ENCODE measurements around the gene HELZ2. TPM values are rescaled to one million over a fixed set of nuclear protein-coding genes. Genes with fewer than 3 reads are reported as not detected.

HELZ2 gene
- total RNA-seq, 1 donor from 2014 or later: 188 TPM

GRCh38 chr20:63557481-63557891, 16.6 kb downstream of the HELZ2 start:
- no peaks in the 10 kb centered on the region for H3K4me1 Mint-ChIP-seq (ENCODE audit: low read depth, unreplicated experiment)
- no peaks in the 10 kb centered on the region for H3K27me3 Mint-ChIP-seq (ENCODE audit: low read depth, unreplicated experiment)
- Histone ChIP-seq H3K4me3 (ENCODE audit: insufficient read depth, low read depth, low read length) (no peak overlapping the region), H3K4me1 (ENCODE audit: insufficient read depth, low read length) (no peaks in the 10 kb centered on the region), H3K79me2 (ENCODE audit: insufficient read depth, low read length) (no peaks in the 10 kb centered on the region), H3K9ac (ENCODE audit: low read length) (no peak overlapping the region), H3K4me2 (ENCODE audit: low read length) (no peak overlapping the region), H3K36me3 (ENCODE audit: insufficient read depth, low read length) (no peaks in the 10 kb centered on the region), H3K9me3 (ENCODE audit: insufficient read depth, low read depth, low read length) (no peaks in the 10 kb centered on the region), H2AFZ (ENCODE audit: low read depth, low read length) (no peak overlapping the region), H3K27ac (ENCODE audit: low read depth, low read length) (no peak overlapping the region), H4K20me1 (ENCODE audit: insufficient read depth, low read length) (no peaks in the 10 kb centered on the region), H3K27me3 (ENCODE audit: insufficient read depth, low read length) (no peaks in the 10 kb centered on the region)
- TF ChIP-seq CTCF (IDR thresholded peaks at IDR 0.05; ENCODE audit: insufficient read depth, low read depth, low read length): no peak
- TF ChIP-seq EZH2 (IDR thresholded peaks at IDR 0.05; ENCODE audit: insufficient read depth, low read length): no peak
- H3K36me3 Mint-ChIP-seq (ENCODE audit: low read depth, unreplicated experiment): peaks cover 5% of the 10 kb centered on the region
- FAIRE-seq (no peak), DNase-seq (ENCODE audit: low read depth) (no peak)
- H3K4me3 Mint-ChIP-seq (ENCODE audit: unreplicated experiment): no peak overlapping the region
- H3K27ac Mint-ChIP-seq (ENCODE audit: unreplicated experiment): no peak overlapping the region
- no peaks in the 10 kb centered on the region for H3K9me3 Mint-ChIP-seq (ENCODE audit: unreplicated experiment)

GRCh38 chr20:63556873-63557478, 17.1 kb downstream of the HELZ2 start:
- Histone ChIP-seq H3K9ac (ENCODE audit: low read length) (no peak overlapping the region), H3K79me2 (ENCODE audit: insufficient read depth, low read length) (no peaks in the 10 kb centered on the region), H3K9me3 (ENCODE audit: insufficient read depth, low read depth, low read length) (no peaks in the 10 kb centered on the region), H4K20me1 (ENCODE audit: insufficient read depth, low read length) (no peaks in the 10 kb centered on the region), H3K27ac (ENCODE audit: low read depth, low read length) (no peak overlapping the region), H3K4me1 (ENCODE audit: insufficient read depth, low read length) (no peaks in the 10 kb centered on the region), H3K27me3 (ENCODE audit: insufficient read depth, low read length) (no peaks in the 10 kb centered on the region), H3K4me3 (ENCODE audit: insufficient read depth, low read depth, low read length) (no peak overlapping the region), H3K36me3 (ENCODE audit: insufficient read depth, low read length) (no peaks in the 10 kb centered on the region), H3K4me2 (ENCODE audit: low read length) (no peak overlapping the region), H2AFZ (ENCODE audit: low read depth, low read length) (no peak overlapping the region)
- no peaks in the 10 kb centered on the region for H3K27me3 Mint-ChIP-seq (ENCODE audit: low read depth, unreplicated experiment)
- FAIRE-seq: no peak
- H3K36me3 Mint-ChIP-seq (ENCODE audit: low read depth, unreplicated experiment): peaks cover 5% of the 10 kb centered on the region
- TF ChIP-seq CTCF (IDR thresholded peaks at IDR 0.05; ENCODE audit: insufficient read depth, low read depth, low read length) (no peak), EZH2 (IDR thresholded peaks at IDR 0.05; ENCODE audit: insufficient read depth, low read length) (no peak)
- H3K27ac Mint-ChIP-seq (ENCODE audit: unreplicated experiment): peak overlapping the region; percentile 47
- no peaks in the 10 kb centered on the region for H3K4me1 Mint-ChIP-seq (ENCODE audit: low read depth, unreplicated experiment)
- no peak for DNase-seq (ENCODE audit: low read depth)
- H3K9me3 Mint-ChIP-seq (ENCODE audit: unreplicated experiment): no peaks in the 10 kb centered on the region
- H3K4me3 Mint-ChIP-seq (ENCODE audit: unreplicated experiment): no peak overlapping the region

GRCh38 chr20:63555661-63556381, 18.2 kb downstream of the HELZ2 start:
- Histone ChIP-seq H3K36me3 (ENCODE audit: insufficient read depth, low read length) (no peaks in the 10 kb centered on the region), H3K79me2 (ENCODE audit: insufficient read depth, low read length) (no peaks in the 10 kb centered on the region), H2AFZ (ENCODE audit: low read depth, low read length) (no peak overlapping the region), H3K4me1 (ENCODE audit: insufficient read depth, low read length) (no peaks in the 10 kb centered on the region), H3K4me3 (ENCODE audit: insufficient read depth, low read depth, low read length) (no peak overlapping the region), H3K9me3 (ENCODE audit: insufficient read depth, low read depth, low read length) (no peaks in the 10 kb centered on the region), H4K20me1 (ENCODE audit: insufficient read depth, low read length) (no peaks in the 10 kb centered on the region), H3K27ac (ENCODE audit: low read depth, low read length) (no peak overlapping the region), H3K9ac (ENCODE audit: low read length) (no peak overlapping the region), H3K27me3 (ENCODE audit: insufficient read depth, low read length) (no peaks in the 10 kb centered on the region), H3K4me2 (ENCODE audit: low read length) (no peak overlapping the region)
- no peak for FAIRE-seq
- H3K27me3 Mint-ChIP-seq (ENCODE audit: low read depth, unreplicated experiment): no peaks in the 10 kb centered on the region
- H3K4me1 Mint-ChIP-seq (ENCODE audit: low read depth, unreplicated experiment): no peaks in the 10 kb centered on the region
- H3K9me3 Mint-ChIP-seq (ENCODE audit: unreplicated experiment): no peaks in the 10 kb centered on the region
- no peak overlapping the region for H3K4me3 Mint-ChIP-seq (ENCODE audit: unreplicated experiment)
- TF ChIP-seq EZH2 (IDR thresholded peaks at IDR 0.05; ENCODE audit: insufficient read depth, low read length): no peak
- no peak for TF ChIP-seq CTCF (IDR thresholded peaks at IDR 0.05; ENCODE audit: insufficient read depth, low read depth, low read length)
- peaks cover 5% of the 10 kb centered on the region for H3K36me3 Mint-ChIP-seq (ENCODE audit: low read depth, unreplicated experiment)
- no peak overlapping the region for H3K27ac Mint-ChIP-seq (ENCODE audit: unreplicated experiment)
- DNase-seq (ENCODE audit: low read depth): no peak
